Measurements from ENCODE around the gene ALK.

GRCh38 chr2:29193111-29193510 is 728.3 kb downstream of the ALK start:
- TF ChIP-seq POLR2A (IDR thresholded peaks at IDR 0.05; ENCODE audit: low read length) (no peak), GATA1 (IDR thresholded peaks at IDR 0.05; ENCODE audit: low read depth, low read length) (no peak)
